Measurements from ENCODE around the gene VOPP1. TPM values are rescaled to one million over a fixed set of nuclear protein-coding genes. Genes with fewer than 3 reads are reported as not detected.

The VOPP1 gene
- total and polyA plus RNA-seq, 2 donors (not counting 3 experiments of a cell fraction or from before 2014, with no cell fraction given), result 85.6 to 154 TPM

DNA sequence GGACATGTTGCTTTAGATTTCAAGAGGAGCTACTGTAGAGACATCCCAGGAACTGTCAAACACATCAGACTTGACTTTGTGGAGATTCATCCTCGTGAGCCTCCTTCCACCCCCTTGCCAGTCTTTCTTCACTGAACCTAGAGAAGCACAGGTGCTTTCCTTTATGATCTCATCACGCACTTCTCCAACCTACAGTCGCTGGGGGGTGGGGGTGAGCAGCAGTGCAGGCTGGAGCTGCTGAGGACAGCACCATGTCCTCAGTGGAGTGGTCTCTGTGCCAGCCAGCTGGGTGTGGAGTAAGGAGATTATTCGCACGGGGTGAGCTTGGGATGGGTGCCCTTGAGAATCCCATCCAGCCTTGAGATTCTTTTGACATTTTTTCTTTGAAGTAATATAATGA lies 88.1 kb downstream of the VOPP1 start:
- no TSS peak for BruUV-seq (replicated peaks)

More for the DNA sequence above, 88.1 kb downstream of the VOPP1 start:
- intact Hi-C loops (cut with micrococcal nuclease), result no loop called here
- no peak overlapping the region for H3K9ac ChIP-seq (replicated peaks; ENCODE audit: extremely low read depth, insufficient read depth, low read length)
- H3K27ac ChIP-seq (ENCODE audit: insufficient read depth, low read depth, low read length), result no peak overlapping the region
- H3K27me3 ChIP-seq (ENCODE audit: control insufficient read depth in 2 of 2, insufficient read depth in 2 of 2, low read length in 2 of 2), result no peaks in the 10 kb centered on the region
- no peaks in the 10 kb centered on the region for H3K4me1 ChIP-seq (ENCODE audit: control insufficient read depth, extremely low read depth, insufficient read depth, low read length)
- no peaks in the 10 kb centered on the region for H3K9me1 ChIP-seq (replicated peaks; ENCODE audit: control insufficient read depth, extremely low read depth, insufficient read depth, low read length)
- POLR2A ChIA-PET, result no interaction called here
- H3K4me2 ChIP-seq (ENCODE audit: insufficient read depth, low read length), result no peak overlapping the region
- no peak overlapping the region for H3K4me3 ChIP-seq (replicated peaks in 1 of 3; ENCODE audit: insufficient read depth in 1 of 3, low read depth in 1 of 3, low read length in 3 of 3)
- DNase-seq (ENCODE audit: low read depth, low spot score), result no peak
- no peaks in the 10 kb centered on the region for H3K9me3 ChIP-seq (replicated peaks; ENCODE audit: control insufficient read depth, insufficient read depth, low read length)
- FAIRE-seq, result no peak
- peaks cover 10% of the 10 kb centered on the region for H3K79me2 ChIP-seq (ENCODE audit: control insufficient read depth, insufficient read depth, low read length)
- dilution Hi-C loops (cut with MboI; ENCODE audit: extremely low pct_ligation_motif_present, low sequenced_read_pairs), result no loop called here
- CTCF ChIA-PET, result no interaction called here
- H2AFZ ChIP-seq (ENCODE audit: low read depth, low read length), result no peak overlapping the region
- peaks cover 2% of the 10 kb centered on the region for H4K20me1 ChIP-seq (replicated peaks; ENCODE audit: control insufficient read depth, extremely low read depth, insufficient read depth, low read length)
- no peak for TF ChIP-seq MAX (IDR thresholded peaks at IDR 0.05; ENCODE audit: insufficient read depth, insufficient read length)
- no peak for TF ChIP-seq GATA2 (IDR thresholded peaks at IDR 0.05; ENCODE audit: insufficient read depth, insufficient read length, low read depth, low read length)
- no peak for TF ChIP-seq JUN (IDR thresholded peaks at IDR 0.05; ENCODE audit: borderline replicate concordance, insufficient read depth, insufficient read length, low read depth)
- no peak for TF ChIP-seq POLR2A (IDR thresholded peaks at IDR 0.05; ENCODE audit: low read depth, low read length)
- TF ChIP-seq CTCF (IDR thresholded peaks at IDR 0.05; ENCODE audit: extremely low read depth in 1 of 2, insufficient read depth in 1 of 2, low read depth in 1 of 2, low read length in 2 of 2), result no peak
- no peak for TF ChIP-seq FOS (IDR thresholded peaks at IDR 0.05; ENCODE audit: borderline replicate concordance, insufficient read depth, low read length)
- no peak for TF ChIP-seq MYC (IDR thresholded peaks at IDR 0.05; ENCODE audit: low read depth, low read length)
- TF ChIP-seq POLR2AphosphoS5 (IDR thresholded peaks at IDR 0.05; ENCODE audit: insufficient read depth, low read depth, low read length), result no peak
- no peak for TF ChIP-seq EZH2 (IDR thresholded peaks at IDR 0.05; ENCODE audit: borderline replicate concordance, low read depth, low read length, severe bottlenecking)
- peaks cover 4 to 13% of the 10 kb centered on the region in 2 experiments for H3K36me3 ChIP-seq (ENCODE audit: control insufficient read depth in 2 of 2, extremely low read depth in 1 of 2, insufficient read depth in 2 of 2, low read length in 2 of 2)
